ENCODE results near the gene SEC24C. TPM values are rescaled to one million over a fixed set of nuclear protein-coding genes. Genes with fewer than 3 reads are reported as not detected.

Gene SEC24C
- total RNA-seq, 1 donor from 2014 or later: 85.9 TPM

GRCh38 chr10:73816917-73817729 lies 73.0 kb downstream of the SEC24C start:
- TF ChIP-seq, protein P1, sequence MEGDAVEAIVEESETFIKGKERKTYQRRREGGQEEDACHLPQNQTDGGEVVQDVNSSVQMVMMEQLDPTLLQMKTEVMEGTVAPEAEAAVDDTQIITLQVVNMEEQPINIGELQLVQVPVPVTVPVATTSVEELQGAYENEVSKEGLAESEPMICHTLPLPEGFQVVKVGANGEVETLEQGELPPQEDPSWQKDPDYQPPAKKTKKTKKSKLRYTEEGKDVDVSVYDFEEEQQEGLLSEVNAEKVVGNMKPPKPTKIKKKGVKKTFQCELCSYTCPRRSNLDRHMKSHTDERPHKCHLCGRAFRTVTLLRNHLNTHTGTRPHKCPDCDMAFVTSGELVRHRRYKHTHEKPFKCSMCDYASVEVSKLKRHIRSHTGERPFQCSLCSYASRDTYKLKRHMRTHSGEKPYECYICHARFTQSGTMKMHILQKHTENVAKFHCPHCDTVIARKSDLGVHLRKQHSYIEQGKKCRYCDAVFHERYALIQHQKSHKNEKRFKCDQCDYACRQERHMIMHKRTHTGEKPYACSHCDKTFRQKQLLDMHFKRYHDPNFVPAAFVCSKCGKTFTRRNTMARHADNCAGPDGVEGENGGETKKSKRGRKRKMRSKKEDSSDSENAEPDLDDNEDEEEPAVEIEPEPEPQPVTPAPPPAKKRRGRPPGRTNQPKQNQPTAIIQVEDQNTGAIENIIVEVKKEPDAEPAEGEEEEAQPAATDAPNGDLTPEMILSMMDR (conservative IDR thresholded peaks at IDR 0.05): no peak
- Mint-ChIP-seq H3K4me1 (peaks cover 4% of the 10 kb centered on the region), H3K4me3 (no peak overlapping the region), H3K27me3 (ENCODE audit: low read depth) (no peaks in the 10 kb centered on the region), H3K27ac (ENCODE audit: unreplicated experiment) (no peak overlapping the region), H3K36me3 (ENCODE audit: low read depth) (no peaks in the 10 kb centered on the region), H3K9me3 (no peaks in the 10 kb centered on the region)
- DNase-seq (ENCODE audit: low read depth, low spot score): no peak

GRCh38 chr10:73817826-73818225 lies 73.7 kb downstream of the SEC24C start:
- TF ChIP-seq, protein P1 (conservative IDR thresholded peaks at IDR 0.05): no peak
- DNase-seq (ENCODE audit: low read depth, low spot score): no peak
- Mint-ChIP-seq H3K27ac (ENCODE audit: unreplicated experiment) (no peak overlapping the region), H3K36me3 (ENCODE audit: low read depth) (peaks cover 3% of the 10 kb centered on the region), H3K4me1 (no peaks in the 10 kb centered on the region), H3K27me3 (ENCODE audit: low read depth) (no peaks in the 10 kb centered on the region), H3K9me3 (no peaks in the 10 kb centered on the region), H3K4me3 (no peak overlapping the region)

- DNase-seq (ENCODE audit: low read depth, low spot score): no peak
- Mint-ChIP-seq H3K36me3 (ENCODE audit: low read depth) (peaks cover 3% of the 10 kb centered on the region), H3K4me3 (no peak overlapping the region), H3K9me3 (no peaks in the 10 kb centered on the region), H3K27me3 (ENCODE audit: low read depth) (no peaks in the 10 kb centered on the region), H3K27ac (ENCODE audit: unreplicated experiment) (no peak overlapping the region), H3K4me1 (no peaks in the 10 kb centered on the region)
- TF ChIP-seq, protein P1 (conservative IDR thresholded peaks at IDR 0.05): no peak
Measured at GRCh38 chr10:73818402-73818801, 74.2 kb downstream of the SEC24C start.

GRCh38 chr10:73819081-73819480 lies 74.9 kb downstream of the SEC24C start:
- Mint-ChIP-seq H3K4me1 (no peaks in the 10 kb centered on the region), H3K27me3 (ENCODE audit: low read depth) (no peaks in the 10 kb centered on the region), H3K27ac (ENCODE audit: unreplicated experiment) (no peak overlapping the region), H3K4me3 (no peak overlapping the region), H3K9me3 (no peaks in the 10 kb centered on the region), H3K36me3 (ENCODE audit: low read depth) (peaks cover 3% of the 10 kb centered on the region)
- TF ChIP-seq, protein P1 (conservative IDR thresholded peaks at IDR 0.05): no peak
- no peak for DNase-seq (ENCODE audit: low read depth, low spot score)

GRCh38 chr10:73819513-73820093 lies 75.4 kb downstream of the SEC24C start:
- DNase-seq (ENCODE audit: low read depth, low spot score): no peak
- Mint-ChIP-seq H3K27ac (ENCODE audit: unreplicated experiment) (no peak overlapping the region), H3K9me3 (no peaks in the 10 kb centered on the region), H3K4me3 (no peak overlapping the region), H3K4me1 (no peaks in the 10 kb centered on the region), H3K36me3 (ENCODE audit: low read depth) (peaks cover 3% of the 10 kb centered on the region), H3K27me3 (ENCODE audit: low read depth) (no peaks in the 10 kb centered on the region)
- TF ChIP-seq, protein P1 (conservative IDR thresholded peaks at IDR 0.05): no peak

Other genes starting within 250 kb of the SEC24C start
- gene PPP3CB, start 248.3 kb upstream of the SEC24C start, total RNA-seq: 45.6 and 46.9 TPM in 2 replicates
- 64.8 and 66.1 TPM in 2 replicates for gene USP54, start 153.0 kb upstream of the SEC24C start, total RNA-seq
- 0.16 and 0.18 TPM in 2 replicates for gene MYOZ1, start 102.9 kb upstream of the SEC24C start, total RNA-seq
- gene SYNPO2L, start 88.3 kb upstream of the SEC24C start, total RNA-seq: 0.12 and 0.20 TPM in 2 replicates
- gene AGAP5, start 46.3 kb upstream of the SEC24C start, total RNA-seq: 8.8 TPM in 2 replicates
- 34.8 and 38.9 TPM in 2 replicates for gene CHCHD1, start 37.7 kb downstream of the SEC24C start, total RNA-seq
- 74.9 and 75.7 TPM in 2 replicates for gene ZSWIM8, start 41.2 kb downstream of the SEC24C start, total RNA-seq
- gene NDST2, start 67.2 kb downstream of the SEC24C start, total RNA-seq: 27.6 and 35.7 TPM in 2 replicates
- gene CAMK2G, start 130.2 kb downstream of the SEC24C start, total RNA-seq: 25.5 and 25.7 TPM in 2 replicates
- 3.5 and 4.2 TPM in 2 replicates for gene PLAU, start 166.8 kb downstream of the SEC24C start, total RNA-seq

Data from neural crest cell (in vitro differentiated cells).